GM18499 (cell line): ENCODE data around the gene HDAC7.

Experiments used
- ATAC-seq: cut with Tn5 transposase; IDR thresholded peaks from one replicate; pipeline ENCODE4 v1.9.1; 2021; ENCODE audit warnings: moderate number of reproducible peaks; ENCODE audit not compliant: insufficient read depth, unreplicated experiment

HDAC7 gene

DNA sequence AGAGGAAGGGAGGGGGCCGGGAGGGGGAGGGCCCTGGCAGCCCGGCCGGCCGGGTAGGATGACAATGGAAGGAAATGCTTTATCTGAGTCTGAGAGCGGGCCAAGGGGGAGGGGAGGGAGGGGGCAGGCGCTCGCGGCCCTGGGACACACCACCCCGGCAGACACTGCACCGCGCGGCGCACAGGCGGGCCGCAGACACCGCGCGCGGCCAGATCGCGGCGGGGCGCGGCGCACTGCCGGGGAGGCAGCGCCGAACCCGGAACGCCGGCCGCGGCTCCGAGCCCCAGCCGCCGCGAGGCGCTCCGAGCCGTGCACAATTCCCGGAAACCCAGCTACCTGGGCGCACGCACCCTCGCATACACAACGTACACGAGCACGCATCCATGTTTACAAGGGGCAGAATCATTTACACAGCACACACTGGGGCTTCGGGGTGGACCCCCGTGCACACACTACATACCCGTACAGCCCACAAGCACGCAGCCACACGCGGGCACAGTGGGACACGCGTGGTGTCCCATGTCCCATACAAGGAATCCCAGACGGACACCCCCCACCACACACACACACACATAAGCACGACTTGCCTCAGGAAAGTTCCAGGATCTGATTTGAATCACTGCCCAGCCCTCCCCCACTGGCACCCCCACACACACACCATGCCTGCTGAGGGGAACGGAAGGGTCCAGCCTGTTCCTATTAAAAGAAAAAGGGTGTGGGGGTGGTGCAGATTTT is at the start of gene HDAC7:
Gene HDAC7, minus strand, starts transcription at position 8 of the 735 bp plus-strand sequence. CDS start 118 bp downstream, outside the sequence.
- ATAC-seq = no peak

GRCh38 chr12:47868552-47869031 is 48.9 kb upstream of the HDAC7 start:
- ATAC-seq = no peak

GRCh38 chr12:47868041-47868440 is 48.3 kb upstream of the HDAC7 start:
- no peak for ATAC-seq

- ATAC-seq = no peak
These were observed 47.8 kb upstream of the HDAC7 start for GRCh38 chr12:47867495-47867941.

- ATAC-seq = no peak
These were observed 45.0 kb upstream of the HDAC7 start for GRCh38 chr12:47864646-47865235.

- ATAC-seq = no peak
These were observed 44.3 kb upstream of the HDAC7 start for GRCh38 chr12:47863985-47864384.

- ATAC-seq = no peak
These were observed 43.8 kb upstream of the HDAC7 start for GRCh38 chr12:47863467-47863866.

- ATAC-seq = no peak
These were observed 43.2 kb upstream of the HDAC7 start for GRCh38 chr12:47862881-47863280.

GRCh38 chr12:47862167-47862750 is 42.6 kb upstream of the HDAC7 start:
- no peak for ATAC-seq

DNA sequence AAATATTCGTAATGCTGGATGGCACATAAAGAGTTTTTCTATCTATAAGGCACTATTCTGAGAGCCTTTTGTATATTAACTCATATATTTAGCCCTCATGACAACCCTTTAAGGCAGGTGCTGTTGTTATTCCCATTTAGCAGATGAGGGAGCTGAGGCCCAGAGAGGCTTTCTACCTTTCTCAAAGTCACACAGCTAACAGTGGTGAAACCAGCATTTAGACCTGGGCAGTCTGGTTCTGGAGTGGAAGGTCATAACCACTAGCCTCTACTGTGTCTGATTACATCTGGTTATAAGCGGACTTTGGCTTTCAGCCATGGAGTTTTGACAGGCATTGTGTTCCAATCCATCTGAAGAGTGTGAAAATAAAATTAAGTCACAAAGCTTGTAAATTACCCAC is 41.2 kb upstream of the HDAC7 start:
- no peak for ATAC-seq

DNA sequence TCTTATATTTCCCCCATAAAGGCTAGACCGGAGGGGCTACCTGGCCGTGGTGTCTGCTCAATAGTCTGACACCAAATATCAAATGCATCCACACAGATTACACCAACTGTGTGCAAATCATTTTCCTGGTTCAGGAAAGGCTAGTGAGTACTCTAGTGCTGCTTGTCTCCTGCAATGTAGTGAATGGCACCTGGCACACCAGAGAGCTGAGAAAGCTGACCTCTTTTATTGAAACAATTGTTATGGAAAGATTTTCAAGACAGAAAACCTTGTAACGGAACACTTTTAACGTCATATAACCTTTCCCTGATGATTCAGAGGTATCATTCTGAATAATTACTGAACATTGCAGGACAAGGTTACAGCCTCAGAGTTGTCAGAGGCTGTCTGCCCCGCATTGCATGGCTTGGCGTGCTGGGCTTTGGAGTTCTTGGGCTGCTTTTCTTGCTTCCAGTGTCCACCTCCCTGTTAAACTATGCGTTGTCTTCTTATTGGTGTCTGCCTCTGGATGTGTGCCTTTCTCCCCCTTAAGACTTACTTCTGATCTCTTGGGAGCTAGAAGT is 40.7 kb upstream of the HDAC7 start:
- no peak for ATAC-seq

DNA sequence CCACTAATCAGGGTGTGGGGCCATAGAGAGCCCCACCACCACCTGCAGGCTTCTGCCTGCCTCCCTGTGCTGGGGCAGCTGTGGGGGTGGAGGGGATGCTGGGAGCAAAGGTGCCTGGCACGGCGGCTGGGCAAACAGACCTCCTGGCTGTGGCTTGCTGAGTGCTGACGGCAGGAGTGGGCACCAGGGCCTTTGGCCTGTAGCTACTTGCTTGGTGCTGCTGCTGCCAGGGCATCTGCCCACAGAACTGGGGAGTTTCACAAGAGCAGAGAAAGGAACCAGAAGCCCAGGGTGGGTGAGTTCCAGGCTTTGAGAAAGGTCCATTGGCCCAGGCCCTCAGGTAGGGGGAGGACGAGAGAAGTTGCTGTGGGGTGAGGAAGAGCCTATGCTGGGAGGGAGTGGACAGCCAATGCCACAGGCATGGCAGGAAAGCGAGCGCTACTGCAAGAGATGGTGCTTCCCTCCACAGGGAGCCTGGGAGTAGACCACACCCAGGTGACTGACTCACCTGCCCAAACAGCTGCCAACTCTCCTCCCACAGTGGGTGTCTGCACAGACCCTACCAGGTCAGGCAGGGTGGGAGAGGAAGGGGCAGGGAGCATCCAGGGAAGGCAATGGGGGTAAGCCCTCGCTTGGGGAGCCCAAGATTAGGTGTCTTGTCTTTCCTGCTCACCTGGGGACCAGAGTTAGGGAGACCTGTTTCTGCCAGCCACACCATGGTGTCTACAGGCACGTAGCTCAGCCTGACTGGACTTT is 39.0 kb upstream of the HDAC7 start:
- ATAC-seq = no peak

- ATAC-seq = no peak
These were observed 37.2 kb upstream of the HDAC7 start for GRCh38 chr12:47856721-47857575.

DNA sequence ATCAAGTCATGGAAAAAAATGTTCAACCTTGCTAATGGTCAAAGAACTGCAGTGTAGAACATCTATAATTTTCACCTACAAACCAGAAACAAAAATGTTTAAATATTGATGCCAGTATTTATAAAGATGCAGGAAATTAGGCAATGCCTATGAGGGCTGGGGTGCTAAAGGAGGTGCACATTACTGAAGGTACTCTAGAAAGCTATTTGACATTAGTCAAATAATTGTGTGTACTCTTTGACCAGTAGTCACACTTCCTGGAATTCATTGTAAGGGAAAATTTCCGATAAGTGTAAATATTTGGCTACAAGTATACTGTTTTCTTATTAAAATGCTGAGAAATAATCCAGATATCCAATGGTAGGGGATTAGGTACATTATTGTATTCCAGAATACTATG is 36.4 kb upstream of the HDAC7 start:
- no peak for ATAC-seq

- ATAC-seq = no peak
These were observed 35.8 kb upstream of the HDAC7 start for GRCh38 chr12:47855502-47855901.

- ATAC-seq = no peak
These were observed 34.8 kb upstream of the HDAC7 start for GRCh38 chr12:47854531-47854930.

- no peak for ATAC-seq
These were observed 32.4 kb upstream of the HDAC7 start for GRCh38 chr12:47852096-47852571.

DNA sequence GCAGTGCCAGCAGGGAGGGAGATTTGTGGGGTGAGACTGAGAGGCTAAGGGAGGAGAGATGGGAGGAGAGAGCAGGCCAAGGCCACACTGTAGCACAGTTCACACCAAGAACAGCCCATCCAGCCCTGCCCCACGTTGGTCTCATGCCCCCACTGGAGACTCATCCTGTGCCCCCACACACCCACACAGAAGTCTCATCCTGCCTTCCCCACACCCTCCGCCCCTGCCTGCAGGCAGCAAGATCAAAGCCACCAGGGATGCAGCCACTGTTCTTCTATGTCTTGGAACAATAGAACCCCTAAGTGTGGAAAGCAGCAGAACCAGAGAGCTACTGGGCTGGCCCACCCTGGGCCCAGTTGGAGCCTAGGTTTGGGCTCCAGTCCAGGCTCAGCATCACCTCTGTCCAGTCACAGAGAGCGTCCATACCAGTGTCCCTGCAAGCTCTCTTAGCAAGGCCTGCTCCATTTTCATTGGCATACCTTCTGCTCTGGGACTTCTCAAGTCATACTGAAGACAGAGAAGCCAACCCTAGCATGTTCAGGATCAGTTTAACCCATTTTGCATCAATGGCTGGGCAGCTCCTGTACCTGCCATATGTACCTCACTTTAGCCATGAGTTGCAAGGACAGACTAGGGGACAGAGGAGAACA is 31.7 kb upstream of the HDAC7 start:
- ATAC-seq = no peak
